ENCODE data around the gene KRTAP10-9.
A peak's percentile ranks its signal among the peaks of the same experiment; 100 is the strongest.
"Not testable (repeated sequence)": the region's sequence is repeated elsewhere in the genome, so short reads cannot be mapped to it uniquely, and the experiment has no call there.

KRTAP10-9 gene

GRCh38 chr21:44615911-44616590 is 10.8 kb upstream of the KRTAP10-9 start:
- DNase-seq: no peak

DNA sequence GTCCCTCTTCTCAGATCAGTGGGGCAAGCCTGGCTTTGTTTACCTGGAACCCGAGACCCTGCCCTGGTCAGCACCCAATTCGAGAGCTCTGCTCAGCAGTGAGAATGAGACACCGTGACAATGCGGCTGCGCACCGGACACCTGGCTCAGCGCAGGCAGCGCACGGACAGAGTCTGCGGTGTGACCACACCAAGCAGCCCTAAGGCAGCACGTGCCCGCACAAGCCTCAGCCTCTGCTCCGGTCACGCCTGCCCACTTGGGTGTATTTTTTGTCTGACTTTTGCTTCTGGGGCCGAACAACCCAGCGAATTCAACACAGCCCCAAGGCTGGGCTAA is 10.3 kb upstream of the KRTAP10-9 start:
- DNase-seq: no peak

DNA sequence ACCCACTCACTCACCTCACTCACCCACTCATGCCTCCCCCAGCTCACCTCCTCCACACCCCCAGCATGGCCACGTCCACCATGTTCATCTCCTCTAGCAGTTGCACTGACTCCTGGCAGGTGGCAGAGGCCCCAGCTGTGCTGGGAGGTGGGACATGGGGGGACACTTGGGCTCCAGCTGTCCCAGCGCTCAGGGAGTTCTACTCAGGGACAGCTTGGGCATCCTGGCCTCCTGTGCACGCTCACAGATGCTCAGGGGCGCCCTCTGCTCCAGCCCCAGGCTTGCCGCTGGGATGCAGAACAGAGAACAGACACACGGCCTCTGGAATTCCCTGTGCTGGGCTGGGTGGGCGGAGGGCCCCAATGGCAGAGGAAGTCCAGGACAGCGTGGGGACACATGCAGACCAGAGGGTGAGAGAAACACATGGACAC is 9.8 kb upstream of the KRTAP10-9 start:
- DNase-seq: no peak

DNA sequence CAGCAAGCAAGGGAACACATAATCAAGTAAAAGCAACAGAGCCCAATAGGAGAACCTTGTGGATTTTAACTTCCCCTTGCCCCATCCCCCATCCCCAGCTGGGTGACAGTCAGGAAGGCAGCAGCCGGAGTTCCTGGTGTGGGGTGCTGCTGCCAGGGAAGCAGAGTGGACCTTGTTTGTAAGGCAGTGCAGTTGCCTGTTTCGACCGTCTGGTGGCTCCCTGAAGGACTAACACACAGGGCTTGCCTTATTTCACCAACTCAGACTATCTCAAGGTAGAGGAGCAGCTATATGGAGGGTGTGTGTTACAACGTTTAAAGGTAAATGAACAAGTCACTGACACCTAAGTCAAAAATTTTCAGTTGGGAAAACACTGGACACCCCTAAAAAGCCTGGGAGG is 8.4 kb upstream of the KRTAP10-9 start:
- DNase-seq: peak in 1 of 2 donors; percentile 20

DNA sequence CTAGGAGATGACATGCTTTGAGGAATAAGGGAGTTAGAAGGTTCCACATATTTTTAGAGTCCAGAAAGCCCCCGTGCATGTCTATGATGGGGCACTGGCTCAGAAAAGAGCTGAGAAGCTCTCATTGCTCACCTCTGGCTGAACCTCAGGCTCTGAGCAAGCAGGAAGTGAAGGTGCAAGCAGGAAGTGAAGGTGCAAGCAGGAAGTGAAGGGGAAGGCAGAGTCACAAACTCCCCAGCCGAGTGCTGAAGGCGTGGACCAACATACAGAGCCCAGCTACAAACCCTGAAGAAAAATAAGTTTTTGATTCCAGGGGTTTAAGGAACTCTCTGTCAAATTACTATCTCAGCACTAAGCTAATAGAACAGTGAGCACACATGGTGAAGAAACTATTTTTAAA is 8.0 kb upstream of the KRTAP10-9 start:
- peak; percentile 70 to 76 for DNase-seq

DNA sequence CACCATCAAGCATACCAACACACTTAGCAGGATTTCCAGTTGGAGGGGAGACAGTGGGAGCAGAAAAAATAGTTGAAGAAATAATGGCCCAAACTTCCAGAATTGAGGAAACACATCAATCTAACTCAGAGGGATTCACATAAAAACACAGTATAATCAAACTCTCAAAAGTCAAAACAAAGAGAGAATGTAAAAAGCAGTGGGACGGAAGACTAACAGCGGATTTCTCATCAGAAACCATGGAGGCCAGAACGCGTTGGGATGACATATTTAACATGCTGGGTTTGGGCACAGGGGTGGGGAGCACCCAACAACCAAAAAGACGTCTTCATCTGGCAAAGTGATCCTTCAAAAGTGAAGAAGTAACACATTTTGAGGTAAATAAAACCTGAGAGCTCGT is 7.0 kb upstream of the KRTAP10-9 start:
- no peak for DNase-seq

DNA sequence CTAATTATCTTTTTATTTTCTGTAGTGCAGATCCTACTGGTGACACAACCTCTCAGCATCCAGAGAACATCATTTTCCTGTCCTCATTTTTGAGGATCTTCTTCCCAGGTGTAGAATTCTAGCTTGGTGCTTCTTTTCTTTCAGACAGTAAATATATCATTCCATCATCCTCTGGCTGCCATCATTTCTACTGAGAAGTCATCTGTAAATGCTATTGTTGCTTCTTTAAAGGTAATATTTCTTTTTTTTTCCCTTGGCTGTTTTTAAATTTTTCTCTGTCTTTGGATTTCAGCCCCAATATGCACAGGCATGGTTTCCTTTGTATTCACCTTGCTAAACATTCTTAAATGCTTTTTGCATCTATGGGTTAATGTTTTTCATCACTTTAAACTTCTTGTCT is 3.3 kb upstream of the KRTAP10-9 start:
- no peak for DNase-seq

DNA sequence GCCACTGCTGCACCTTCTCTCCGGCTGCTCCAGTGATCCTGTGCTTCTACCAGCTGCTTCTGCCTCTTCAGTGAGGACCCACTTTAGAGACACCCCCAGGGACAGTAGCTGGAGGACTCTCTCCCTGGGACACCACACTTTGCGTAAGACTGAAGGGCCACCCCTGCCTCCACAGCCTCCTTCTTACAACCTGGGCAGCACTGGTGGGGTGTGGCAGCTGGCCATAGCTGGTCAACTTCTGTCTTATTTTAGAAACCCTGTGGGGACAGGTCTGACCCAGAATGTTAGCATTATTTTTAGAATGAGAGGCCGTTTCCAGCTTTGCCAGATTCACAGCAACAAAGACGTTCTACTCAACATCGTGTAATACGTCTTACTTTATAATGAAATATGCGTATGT is 1.1 kb upstream of the KRTAP10-9 start:
- DNase-seq: no peak

DNA sequence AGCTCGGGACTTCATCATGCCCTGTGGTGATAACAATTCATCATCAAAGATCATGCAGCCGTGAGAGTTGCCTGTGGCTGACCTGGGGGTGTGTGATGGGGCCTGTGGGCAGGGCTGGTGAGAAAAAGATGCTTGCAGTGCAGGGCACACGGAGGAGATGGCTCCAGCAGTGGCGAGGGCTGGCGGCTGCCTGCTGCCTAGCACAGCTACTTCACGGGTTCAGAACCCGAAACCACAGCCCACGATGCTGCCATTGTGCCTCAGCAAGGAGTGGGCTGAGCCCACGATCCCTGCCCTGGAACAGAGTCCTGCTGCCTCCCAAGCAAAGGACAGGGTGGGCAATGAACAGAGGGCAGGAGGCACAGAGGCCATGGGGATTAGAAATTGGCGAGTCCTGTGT is 631 bp upstream of the KRTAP10-9 start:
- DNase-seq: peak; percentile 35 to 42

- not testable (repeated sequence) for DNase-seq
These were observed 409 bp downstream of the KRTAP10-9 start for GRCh38 chr21:44627181-44627822.

GRCh38 chr21:44627831-44628233 is 939 bp downstream of the KRTAP10-9 start:
- not testable (repeated sequence) for DNase-seq

- DNase-seq: no peak
These were observed 2.0 kb downstream of the KRTAP10-9 start for GRCh38 chr21:44628707-44629391.

- DNase-seq: peak; percentile 26 to 36
These were observed 3.5 kb downstream of the KRTAP10-9 start for GRCh38 chr21:44630440-44630839.

DNA sequence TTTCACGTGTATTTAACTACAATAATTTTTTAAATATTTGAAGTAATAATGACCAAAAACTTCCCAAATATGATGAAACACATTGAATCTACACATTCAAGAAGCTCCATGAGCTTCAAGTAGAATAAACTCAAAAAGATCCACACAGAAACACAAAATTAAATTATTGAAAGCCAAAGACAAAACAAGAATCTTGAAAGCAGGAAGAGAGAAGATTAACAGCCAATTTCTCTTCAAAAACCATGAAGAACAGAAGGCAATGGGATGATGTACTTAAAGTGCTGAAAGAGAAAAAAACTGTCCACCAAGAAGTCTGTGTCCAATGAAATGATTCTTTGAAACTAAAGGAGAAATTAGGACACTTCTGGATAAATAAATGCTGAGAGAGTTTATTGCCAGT is 5.2 kb downstream of the KRTAP10-9 start:
- no peak for DNase-seq

- no peak for DNase-seq
These were observed 9.5 kb downstream of the KRTAP10-9 start for GRCh38 chr21:44636209-44637017.

DNA sequence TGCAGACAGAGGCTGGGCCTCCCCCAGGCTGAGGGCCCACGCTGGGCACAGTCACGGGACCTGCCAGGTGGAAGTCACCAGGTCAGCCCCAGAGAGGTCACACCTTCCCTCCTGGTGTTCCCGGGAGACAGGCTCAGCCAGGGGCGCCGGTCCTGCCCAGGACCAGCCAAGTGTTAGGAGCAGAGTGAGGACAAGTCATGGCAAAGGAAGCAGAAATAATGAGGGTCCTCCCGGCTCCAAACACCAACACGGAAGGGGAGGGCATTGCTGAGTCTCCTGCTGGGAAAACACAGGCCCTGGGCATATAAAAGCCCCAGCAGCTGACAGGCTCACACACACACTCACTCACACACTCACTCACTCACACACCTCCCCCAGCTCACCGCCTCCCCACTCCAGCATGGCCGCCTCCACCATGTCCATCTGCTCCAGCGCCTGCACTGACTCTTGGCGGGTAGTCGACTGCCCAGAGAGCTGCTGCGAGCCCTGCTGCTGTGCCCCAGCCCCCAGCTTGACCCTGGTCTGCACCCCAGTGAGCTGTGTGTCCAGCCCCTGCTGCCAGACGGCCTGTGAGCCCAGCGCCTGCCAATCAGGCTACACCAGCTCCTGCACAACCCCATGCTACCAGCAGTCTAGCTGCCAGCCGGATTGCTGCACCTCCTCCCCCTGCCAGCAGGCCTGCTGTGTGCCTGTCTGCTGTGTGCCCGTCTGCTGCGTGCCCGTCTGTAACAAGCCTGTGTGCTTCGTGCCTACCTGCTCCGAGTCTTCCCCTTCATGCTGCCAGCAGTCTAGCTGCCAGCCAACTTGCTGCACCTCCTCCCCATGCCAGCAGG is 10.3 kb downstream of the KRTAP10-9 start, which contains the start of gene KRTAP10-10:
Gene KRTAP10-10 (plus strand): TSS at position 339 of the 833 bp plus-strand sequence. CDS start 62 bp downstream, at position 401.
- DNase-seq: no peak

DNA sequence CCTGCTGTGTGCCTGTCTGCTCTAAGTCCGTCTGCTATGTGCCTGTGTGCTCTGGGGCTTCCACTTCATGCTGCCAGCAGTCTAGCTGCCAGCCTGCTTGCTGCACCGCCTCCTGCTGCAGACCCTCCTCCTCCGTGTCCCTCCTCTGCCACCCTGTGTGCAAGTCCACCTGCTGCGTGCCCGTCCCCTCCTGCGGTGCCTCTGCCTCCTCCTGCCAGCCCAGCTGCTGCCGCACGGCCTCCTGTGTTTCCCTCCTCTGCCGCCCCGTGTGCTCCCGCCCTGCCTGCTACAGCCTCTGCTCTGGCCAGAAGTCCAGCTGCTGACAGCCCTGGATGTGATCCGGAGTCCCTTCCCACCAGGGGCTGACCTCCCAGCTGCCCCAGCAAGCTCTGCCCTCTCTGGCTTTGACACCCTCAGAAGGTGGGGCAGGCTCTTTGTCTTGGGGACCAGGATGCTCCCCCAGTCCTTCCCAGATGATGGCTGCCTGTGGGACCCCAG is 11.0 kb downstream of the KRTAP10-9 start:
- not testable (repeated sequence) for DNase-seq

- DNase-seq: not testable (repeated sequence)
These were observed 11.8 kb downstream of the KRTAP10-9 start for GRCh38 chr21:44638506-44639330.

DNA sequence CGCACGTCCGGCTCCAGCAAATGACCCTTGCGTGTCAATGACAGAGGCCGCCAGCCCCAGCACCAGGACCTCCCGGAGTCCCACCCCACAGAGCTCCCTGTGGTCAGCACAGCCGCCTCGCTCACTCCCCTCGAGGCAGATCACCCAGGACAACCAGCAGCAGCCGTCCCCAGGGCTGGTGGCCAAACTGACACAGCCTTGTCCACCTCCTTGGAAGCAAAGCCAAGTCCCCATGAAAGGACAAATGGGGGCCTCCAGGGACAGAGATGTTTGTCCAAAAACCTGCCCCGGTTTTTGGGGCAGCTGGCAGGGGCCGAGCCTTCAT is 12.4 kb downstream of the KRTAP10-9 start:
- DNase-seq: no peak

GRCh38 chr21:44640761-44641160 is 13.9 kb downstream of the KRTAP10-9 start:
- no peak for DNase-seq

- DNase-seq: no peak
These were observed 16.9 kb downstream of the KRTAP10-9 start for GRCh38 chr21:44643741-44644310.
